ENCODE measurements around the gene ACHE. TPM values are rescaled to one million over a fixed set of nuclear protein-coding genes. Genes with fewer than 3 reads are reported as not detected.

ACHE gene
- total RNA-seq, 1 donor from 2014 or later = not detected

GRCh38 chr7:100891568-100892247, 4.0 kb downstream of the ACHE start:
- H3K36me3 Mint-ChIP-seq = peaks cover 12% of the 10 kb centered on the region
- Histone ChIP-seq H3K9me3 (ENCODE audit: low read depth) (no peaks in the 10 kb centered on the region), H3K4me1 (peaks cover 18% of the 10 kb centered on the region), H3K27me3 (peaks cover 20% of the 10 kb centered on the region), H4K20me1 (ENCODE audit: low read depth) (peaks cover 29% of the 10 kb centered on the region), H2AFZ (replicated peaks) (no peak overlapping the region), H3F3A (ENCODE audit: low read depth) (peaks cover 41% of the 10 kb centered on the region), H3K4me2 (peak overlapping the region; percentile 95), H3K4me3 (no peak overlapping the region), H3K36me3 (no peaks in the 10 kb centered on the region), H3K27ac (no peak overlapping the region), H3K79me2 (ENCODE audit: low read depth) (peaks cover 14% of the 10 kb centered on the region), H3K9ac (no peak overlapping the region)
- TF ChIP-seq CTCF (IDR thresholded peaks at IDR 0.05) (no peak), EZH2 (IDR thresholded peaks at IDR 0.05) (peak; percentile 1)
- peaks cover 38% of the 10 kb centered on the region for H3K4me1 Mint-ChIP-seq
- DNase-seq (ENCODE audit: low spot score) = no peak
- peaks cover 19% of the 10 kb centered on the region for H3K27me3 Mint-ChIP-seq (ENCODE audit: insufficient read depth, low read depth)
- no peaks in the 10 kb centered on the region for H3K9me3 Mint-ChIP-seq
- H3K4me3 Mint-ChIP-seq = peak overlapping the region; percentile 74
- H3K27ac Mint-ChIP-seq = peak overlapping the region; percentile 76

- peaks cover 14% of the 10 kb centered on the region for H3K27me3 Mint-ChIP-seq (ENCODE audit: insufficient read depth, low read depth)
- H3K27ac Mint-ChIP-seq = peak overlapping the region; percentile 80
- Histone ChIP-seq H3K4me3 (peak overlapping the region; percentile 69), H3K9ac (no peak overlapping the region), H4K20me1 (ENCODE audit: low read depth) (peaks cover 33% of the 10 kb centered on the region), H3K79me2 (ENCODE audit: low read depth) (peaks cover 14% of the 10 kb centered on the region), H2AFZ (replicated peaks) (no peak overlapping the region), H3K4me1 (peaks cover 18% of the 10 kb centered on the region), H3K27me3 (peaks cover 12% of the 10 kb centered on the region), H3K36me3 (no peaks in the 10 kb centered on the region), H3F3A (ENCODE audit: low read depth) (peaks cover 43% of the 10 kb centered on the region), H3K9me3 (ENCODE audit: low read depth) (no peaks in the 10 kb centered on the region), H3K4me2 (peak overlapping the region; percentile 95), H3K27ac (no peak overlapping the region)
- TF ChIP-seq CTCF (IDR thresholded peaks at IDR 0.05) = no peak
- TF ChIP-seq EZH2 (IDR thresholded peaks at IDR 0.05) = no peak
- TF ChIP-seq EZH2phosphoT487 (IDR thresholded peaks at IDR 0.05) = no peak
- H3K4me1 Mint-ChIP-seq = peaks cover 34% of the 10 kb centered on the region
- H3K4me3 Mint-ChIP-seq = peak overlapping the region; percentile 92
- peaks cover 18% of the 10 kb centered on the region for H3K36me3 Mint-ChIP-seq
- DNase-seq (ENCODE audit: low spot score) = peak; percentile 45
- no peaks in the 10 kb centered on the region for H3K9me3 Mint-ChIP-seq
Observed at GRCh38 chr7:100890653-100891567, 4.8 kb downstream of the ACHE start.

- H3K36me3 ChIP-seq = no peaks in the 10 kb centered on the region
- TF ChIP-seq EZH2phosphoT487 (IDR thresholded peaks at IDR 0.05) = no peak
- TF ChIP-seq CTCF (IDR thresholded peaks at IDR 0.05) = peak; percentile 5
- TF ChIP-seq EZH2 (IDR thresholded peaks at IDR 0.05) = no peak
- H3K9me3 ChIP-seq (ENCODE audit: low read depth) = no peaks in the 10 kb centered on the region
- Mint-ChIP-seq H3K9me3 (no peaks in the 10 kb centered on the region), H3K4me1 (peaks cover 32% of the 10 kb centered on the region), H3K27me3 (ENCODE audit: insufficient read depth, low read depth) (peaks cover 11% of the 10 kb centered on the region), H3K4me3 (peak within 1 kb of the TSS; percentile 92), H3K27ac (peak within 1 kb of the TSS; percentile 80), H3K36me3 (peaks cover 31% of the 10 kb centered on the region)
- H3K4me2 ChIP-seq = peak within 1 kb of the TSS; percentile 95
- peak within 1 kb of the TSS; percentile 73 for H3K27ac ChIP-seq
- H3K27me3 ChIP-seq = no peaks in the 10 kb centered on the region
- peak within 1 kb of the TSS; percentile 64 for H3K9ac ChIP-seq
- peak within 1 kb of the TSS; percentile 69 for H3K4me3 ChIP-seq
- H3K79me2 ChIP-seq (ENCODE audit: low read depth) = peaks cover 17% of the 10 kb centered on the region
- no peak for DNase-seq (ENCODE audit: low spot score)
- peaks cover 52% of the 10 kb centered on the region for H3F3A ChIP-seq (ENCODE audit: low read depth)
- H3K4me1 ChIP-seq = peaks cover 14% of the 10 kb centered on the region
- peaks cover 47% of the 10 kb centered on the region for H4K20me1 ChIP-seq (ENCODE audit: low read depth)
- H2AFZ ChIP-seq (replicated peaks) = peak within 1 kb of the TSS; percentile 35
Observed at GRCh38 chr7:100888988-100889750, 6.5 kb downstream of the ACHE start, which contains the start of gene UFSP1. Gene UFSP1 (minus strand): TSS chr7:100889715. CDS start chr7:100889271, 444 bp downstream.
